ENCODE data around the gene PTCHD1. TPM values are rescaled to one million over a fixed set of nuclear protein-coding genes. Genes with fewer than 3 reads are reported as not detected.

Gene PTCHD1
- polyA plus RNA-seq, 1 of the 3 experiments (the other 2 are of a cell fraction), result not detected

- Histone ChIP-seq H3K79me2 (ENCODE audit: insufficient read depth) (no peaks in the 10 kb centered on the region), H3K4me3 (ENCODE audit: low read depth in 2 of 2, low read length in 1 of 2) (no peak overlapping the region), H2AFZ (ENCODE audit: low read depth) (no peak overlapping the region), H3K9me2 (no peaks in the 10 kb centered on the region), H3K4me2 (no peak overlapping the region), H3F3A (replicated peaks; ENCODE audit: insufficient read depth) (no peaks in the 10 kb centered on the region), H3K4me1 (ENCODE audit: control insufficient read depth in 1 of 2, insufficient read depth in 2 of 2, low read depth in 1 of 2, low read length in 1 of 2) (no peaks in the 10 kb centered on the region), H3K27ac (ENCODE audit: low read depth in 2 of 2, low read length in 1 of 2) (no peak overlapping the region), H3K9me3 (no peaks in the 10 kb centered on the region), H3K9ac (no peak overlapping the region), H4K20me1 (ENCODE audit: insufficient read depth) (no peaks in the 10 kb centered on the region), H3K36me3 (replicated peaks in 1 of 2; ENCODE audit: control insufficient read depth in 1 of 2, insufficient read depth in 2 of 2, low read length in 1 of 2) (no peaks in the 10 kb centered on the region), H3K27me3 (ENCODE audit: insufficient read depth) (no peaks in the 10 kb centered on the region)
- WGBS (ENCODE audit: low lambda C conversion rate), result 15% methylated on average over 5 of the region's 5 CpGs
- no peak for DNase-seq
- no peak for TF ChIP-seq ELF1 (IDR thresholded peaks at IDR 0.05)
- no peak for TF ChIP-seq ZBTB33 (IDR thresholded peaks at IDR 0.05; ENCODE audit: borderline replicate concordance, low read depth)
- TF ChIP-seq EZH2phosphoT487 (IDR thresholded peaks at IDR 0.05; ENCODE audit: borderline replicate concordance, low read depth), result no peak
- TF ChIP-seq FOSL2 (IDR thresholded peaks at IDR 0.05; ENCODE audit: borderline replicate concordance, low read depth), result no peak
- TF ChIP-seq GABPA (IDR thresholded peaks at IDR 0.05; ENCODE audit: low read depth), result no peak
- TF ChIP-seq RCOR1 (IDR thresholded peaks at IDR 0.05; ENCODE audit: low read length), result no peak
- TF ChIP-seq TAF1 (IDR thresholded peaks at IDR 0.05; ENCODE audit: borderline replicate concordance, low read depth, low read length), result no peak
- no peak for TF ChIP-seq SMC3 (IDR thresholded peaks at IDR 0.05; ENCODE audit: low read depth, low read length)
- no peak for TF ChIP-seq RXRA (IDR thresholded peaks at IDR 0.05; ENCODE audit: borderline replicate concordance, low read depth)
- TF ChIP-seq USF1 (IDR thresholded peaks at IDR 0.05; ENCODE audit: borderline replicate concordance, low read depth), result no peak
- no peak for TF ChIP-seq CTCF (IDR thresholded peaks at IDR 0.05)
- TF ChIP-seq REST (IDR thresholded peaks at IDR 0.05; ENCODE audit: low read depth, low read length), result no peak
- no peak for TF ChIP-seq RAD21 (IDR thresholded peaks at IDR 0.05; ENCODE audit: low read length)
- ChIA-PET POLR2A (no interaction called here), CTCF (interaction anchor here (0.6 kb wide), 1 partner anchor 119 kb away, joined by 3 read pairs; no protein-coding TSS in a partner anchor)
These were observed 47.4 kb upstream of the PTCHD1 start for GRCh38 chrX:23287191-23287725.

Data from SK-N-SH (cell line).